ENCODE results near the gene MLN. TPM values are rescaled to one million over a fixed set of nuclear protein-coding genes. Genes with fewer than 3 reads are reported as not detected.
A peak's percentile ranks its signal among the peaks of the same experiment; 100 is the strongest.
"Not testable (repeated sequence)": the region's sequence is repeated elsewhere in the genome, so short reads cannot be mapped to it uniquely, and the experiment has no call there.

Gene MLN
- total RNA-seq, 2 experiments from 2014 or later = not detected

GRCh38 chr6:33841868-33842267, 38.1 kb upstream of the MLN start:
- H3K27ac Mint-ChIP-seq = no peak overlapping the region
- H3K4me1 Mint-ChIP-seq (ENCODE audit: low read depth) = peaks cover 18% of the 10 kb centered on the region
- intact Hi-C loops (cut with micrococcal nuclease) = loop anchor here (2.0 kb wide), 1 partner anchor 53 kb away; the partner anchor contains the start of gene LEMD2
- no peak overlapping the region for H3K4me3 Mint-ChIP-seq
- H3K27me3 Mint-ChIP-seq = no peaks in the 10 kb centered on the region
- no peak for DNase-seq
- H3K36me3 Mint-ChIP-seq = no peaks in the 10 kb centered on the region
- peaks cover 7% of the 10 kb centered on the region for H3K9me3 Mint-ChIP-seq
- ChIA-PET CTCF (interaction anchor here (1.0 kb wide), 1 partner anchor 54 kb away, joined by 3 read pairs; no protein-coding TSS in a partner anchor), POLR2A (interaction anchor here (1.1 kb wide), 1 partner anchor 16 kb away, joined by 4 read pairs; no protein-coding TSS in a partner anchor)

- no peaks in the 10 kb centered on the region for H3K27me3 Mint-ChIP-seq
Measured at GRCh38 chr6:33841070-33841469, 37.3 kb upstream of the MLN start.

GRCh38 chr6:33840048-33840926, 36.5 kb upstream of the MLN start:
- intact Hi-C loops (cut with micrococcal nuclease) = loop anchor here (2.0 kb wide), 1 partner anchor 51 kb away; the partner anchor contains the start of gene LEMD2
- DNase-seq = peak; percentile 76
- Mint-ChIP-seq H3K27me3 (peaks cover 1% of the 10 kb centered on the region), H3K4me1 (ENCODE audit: low read depth) (peaks cover 18% of the 10 kb centered on the region), H3K27ac (peak overlapping the region; percentile 59), H3K36me3 (no peaks in the 10 kb centered on the region), H3K4me3 (no peak overlapping the region), H3K9me3 (peaks cover 7% of the 10 kb centered on the region)
- CTCF ChIA-PET = interaction anchor here (0.6 to 1.8 kb wide), 8 partner anchors 17 to 215 kb away, joined by 3 to 7 read pairs (median 4); partner anchors contain the start of gene UQCC2
- POLR2A ChIA-PET = interaction anchor here (0.7 to 1.5 kb wide), 3 partner anchors 16 to 52 kb away, joined by 3 to 5 read pairs (median 4); partner anchors contain the start of gene LEMD2

More at GRCh38 chr6:33841070-33841469, 37.3 kb upstream of the MLN start:
- intact Hi-C loops (cut with micrococcal nuclease) = loop anchor here (2.0 kb wide), 1 partner anchor 52 kb away; the partner anchor contains the start of gene LEMD2
- no peaks in the 10 kb centered on the region for H3K36me3 Mint-ChIP-seq
- peaks cover 7% of the 10 kb centered on the region for H3K9me3 Mint-ChIP-seq
- POLR2A ChIA-PET = interaction anchor here (1.5 kb wide), 2 partner anchors 15 to 53 kb away, joined by 4 to 5 read pairs; partner anchors contain the start of gene LEMD2
- no peak overlapping the region for H3K27ac Mint-ChIP-seq
- peaks cover 18% of the 10 kb centered on the region for H3K4me1 Mint-ChIP-seq (ENCODE audit: low read depth)
- no peak overlapping the region for H3K4me3 Mint-ChIP-seq
- CTCF ChIA-PET = interaction anchor here (0.9 to 1.8 kb wide), 4 partner anchors 16 to 187 kb away, joined by 3 to 7 read pairs (median 4); no protein-coding TSS in a partner anchor
- no peak for DNase-seq

DNA sequence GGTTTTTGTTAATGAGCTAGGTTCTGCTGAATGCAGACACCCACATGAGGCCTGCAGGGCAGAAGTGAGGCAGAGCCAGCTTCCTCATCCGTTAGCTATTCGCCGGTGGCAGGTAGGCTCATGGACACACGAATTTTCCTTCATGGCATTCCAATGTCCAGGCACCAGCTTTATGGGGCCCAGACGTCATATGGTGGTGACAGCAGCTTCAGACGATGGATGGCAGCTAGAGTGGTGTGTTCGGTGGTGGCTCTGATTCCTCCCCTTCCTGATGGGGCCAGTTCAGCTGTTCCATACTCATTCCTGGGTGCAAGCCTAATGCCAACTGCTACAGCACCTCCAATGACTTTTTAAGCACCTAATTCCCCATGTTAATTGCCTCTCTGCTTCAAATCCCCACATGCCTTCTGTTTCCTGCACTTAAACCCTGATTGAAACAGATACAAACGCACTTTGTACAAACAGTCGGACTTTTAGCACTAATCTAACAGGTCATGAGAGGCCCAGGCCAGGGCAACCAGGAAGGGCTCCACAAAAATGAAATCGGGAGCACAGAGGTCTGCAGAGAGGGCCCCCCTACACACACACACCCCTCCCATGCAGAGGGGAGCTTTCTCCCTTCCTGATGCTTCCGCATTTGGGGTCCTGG, 35.7 kb upstream of the MLN start:
- no peak overlapping the region for H3K4me3 Mint-ChIP-seq
- DNase-seq = no peak
- CTCF ChIA-PET = interaction anchor here (0.6 to 1.8 kb wide), 7 partner anchors 18 to 216 kb away, joined by 3 to 7 read pairs (median 3); partner anchors contain the start of gene UQCC2
- peaks cover 2% of the 10 kb centered on the region for H3K27me3 Mint-ChIP-seq
- H3K36me3 Mint-ChIP-seq = no peaks in the 10 kb centered on the region
- peaks cover 7% of the 10 kb centered on the region for H3K9me3 Mint-ChIP-seq
- intact Hi-C loops (cut with micrococcal nuclease) = loop anchor here (2.0 kb wide), 1 partner anchor 51 kb away; the partner anchor contains the start of gene LEMD2
- H3K27ac Mint-ChIP-seq = peak overlapping the region; percentile 59
- POLR2A ChIA-PET = interaction anchor here (1.5 kb wide), 2 partner anchors 16 to 51 kb away, joined by 4 to 5 read pairs; partner anchors contain the start of gene LEMD2
- peaks cover 18% of the 10 kb centered on the region for H3K4me1 Mint-ChIP-seq (ENCODE audit: low read depth)

DNA sequence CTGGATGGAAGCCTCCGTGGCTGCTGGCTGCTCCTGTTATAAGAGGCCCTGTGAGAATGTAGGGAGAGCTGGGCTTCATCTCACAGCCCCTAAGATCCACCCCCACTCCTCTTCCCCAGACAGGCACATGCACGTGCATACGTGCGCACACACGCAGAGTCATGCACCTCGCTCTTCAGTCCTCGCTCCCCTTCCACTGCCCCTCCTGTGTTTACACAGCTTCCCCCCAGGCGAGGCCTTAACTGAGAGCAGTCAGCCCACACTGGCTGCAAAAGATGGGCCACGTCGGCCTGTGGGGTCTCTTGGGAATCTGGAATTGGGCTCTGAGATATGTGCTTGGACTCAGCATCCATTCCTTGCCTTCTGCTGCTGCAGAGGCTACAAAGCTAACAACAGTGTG, 35.2 kb upstream of the MLN start:
- no peak overlapping the region for H3K4me3 Mint-ChIP-seq
- intact Hi-C loops (cut with micrococcal nuclease) = no loop called here
- H3K9me3 Mint-ChIP-seq = peaks cover 7% of the 10 kb centered on the region
- POLR2A ChIA-PET = no interaction called here
- H3K4me1 Mint-ChIP-seq (ENCODE audit: low read depth) = peaks cover 18% of the 10 kb centered on the region
- H3K27me3 Mint-ChIP-seq = peaks cover 2% of the 10 kb centered on the region
- DNase-seq = no peak
- no peaks in the 10 kb centered on the region for H3K36me3 Mint-ChIP-seq
- H3K27ac Mint-ChIP-seq = no peak overlapping the region
- CTCF ChIA-PET = interaction anchor here (1.1 to 1.4 kb wide), 2 partner anchors 67 to 216 kb away, joined by 3 read pairs; no protein-coding TSS in a partner anchor

- ChIA-PET POLR2A (no interaction called here), CTCF (no interaction called here)
- H3K4me1 Mint-ChIP-seq (ENCODE audit: low read depth) = peaks cover 18% of the 10 kb centered on the region
- no peak overlapping the region for H3K27ac Mint-ChIP-seq
- peaks cover 7% of the 10 kb centered on the region for H3K9me3 Mint-ChIP-seq
- intact Hi-C loops (cut with micrococcal nuclease) = no loop called here
- H3K4me3 Mint-ChIP-seq = no peak overlapping the region
- peaks cover 2% of the 10 kb centered on the region for H3K27me3 Mint-ChIP-seq
- DNase-seq = no peak
- no peaks in the 10 kb centered on the region for H3K36me3 Mint-ChIP-seq
Measured at GRCh38 chr6:33837971-33838665, 34.3 kb upstream of the MLN start.

GRCh38 chr6:33836806-33837469, 33.1 kb upstream of the MLN start:
- CTCF ChIA-PET = interaction anchor here (1.1 kb wide), 1 partner anchor 66 kb away, joined by 5 read pairs; no protein-coding TSS in a partner anchor
- H3K4me3 Mint-ChIP-seq = no peak overlapping the region
- H3K36me3 Mint-ChIP-seq = no peaks in the 10 kb centered on the region
- peaks cover 18% of the 10 kb centered on the region for H3K4me1 Mint-ChIP-seq (ENCODE audit: low read depth)
- peaks cover 7% of the 10 kb centered on the region for H3K9me3 Mint-ChIP-seq
- intact Hi-C loops (cut with micrococcal nuclease) = no loop called here
- POLR2A ChIA-PET = no interaction called here
- peaks cover 2% of the 10 kb centered on the region for H3K27me3 Mint-ChIP-seq
- DNase-seq = no peak
- no peak overlapping the region for H3K27ac Mint-ChIP-seq

- H3K27ac Mint-ChIP-seq = no peak overlapping the region
- no peak for DNase-seq
- H3K27me3 Mint-ChIP-seq = peaks cover 3% of the 10 kb centered on the region
- H3K9me3 Mint-ChIP-seq = peaks cover 7% of the 10 kb centered on the region
- ChIA-PET POLR2A (no interaction called here), CTCF (no interaction called here)
- H3K4me3 Mint-ChIP-seq = no peak overlapping the region
- no peaks in the 10 kb centered on the region for H3K36me3 Mint-ChIP-seq
- intact Hi-C loops (cut with micrococcal nuclease) = no loop called here
- H3K4me1 Mint-ChIP-seq (ENCODE audit: low read depth) = peaks cover 6% of the 10 kb centered on the region
Measured at GRCh38 chr6:33834401-33835392, 30.9 kb upstream of the MLN start.

- peaks cover 7% of the 10 kb centered on the region for H3K9me3 Mint-ChIP-seq
- ChIA-PET POLR2A (no interaction called here), CTCF (no interaction called here)
- no peak overlapping the region for H3K27ac Mint-ChIP-seq
- no peak for DNase-seq
- no peaks in the 10 kb centered on the region for H3K4me1 Mint-ChIP-seq (ENCODE audit: low read depth)
- no peak overlapping the region for H3K4me3 Mint-ChIP-seq
- H3K36me3 Mint-ChIP-seq = no peaks in the 10 kb centered on the region
- intact Hi-C loops (cut with micrococcal nuclease) = no loop called here
- peaks cover 3% of the 10 kb centered on the region for H3K27me3 Mint-ChIP-seq
Measured at GRCh38 chr6:33833599-33833998, 29.8 kb upstream of the MLN start.

DNA sequence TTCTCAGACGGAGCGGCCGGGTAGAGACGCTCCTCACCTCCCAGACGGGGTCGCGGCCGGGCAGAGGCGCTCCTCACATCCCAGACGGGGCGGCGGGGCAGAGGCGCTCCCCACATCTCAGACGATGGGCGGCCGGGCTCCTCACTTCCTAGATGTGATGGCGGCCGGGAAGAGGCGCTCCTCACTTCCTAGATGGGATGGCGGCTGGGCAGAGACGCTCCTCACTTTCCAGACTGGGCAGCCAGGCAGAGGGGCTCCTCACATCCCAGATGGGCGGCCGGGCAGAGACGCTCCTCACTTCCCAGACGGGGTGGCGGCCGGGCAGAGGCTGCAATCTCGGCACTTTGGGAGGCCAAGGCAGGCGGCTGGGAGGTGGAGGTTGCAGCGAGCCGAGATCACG, 29.0 kb upstream of the MLN start:
- intact Hi-C loops (cut with micrococcal nuclease); H3K4me1 Mint-ChIP-seq (ENCODE audit: low read depth); CTCF ChIA-PET; H3K27ac Mint-ChIP-seq; POLR2A ChIA-PET; H3K27me3 Mint-ChIP-seq; DNase-seq; H3K9me3 Mint-ChIP-seq; H3K4me3 Mint-ChIP-seq; H3K36me3 Mint-ChIP-seq: not testable (repeated sequence)
